Posterior cingulate gyrus (tissue), 11 donors: ENCODE data around the gene PSMA6.
"Not testable (repeated sequence)": the region's sequence is repeated elsewhere in the genome, so short reads cannot be mapped to it uniquely, and the experiment has no call there.

ENCODE experiments used
- DNase-seq, 10 donors: peaks; one replicate each; pipeline versions ENCODE4 v3.0.0 to v3.0.0-alpha.2; 2020 to 2021; ENCODE audit warnings: mixed read lengths in 3 of 10
- intact Hi-C: fragments of 100-400 bp; cut with DNase I; formaldehyde crosslinking; loops from one replicate; pipeline ENCODE4 v1.15.1; 2023

The PSMA6 gene

DNA sequence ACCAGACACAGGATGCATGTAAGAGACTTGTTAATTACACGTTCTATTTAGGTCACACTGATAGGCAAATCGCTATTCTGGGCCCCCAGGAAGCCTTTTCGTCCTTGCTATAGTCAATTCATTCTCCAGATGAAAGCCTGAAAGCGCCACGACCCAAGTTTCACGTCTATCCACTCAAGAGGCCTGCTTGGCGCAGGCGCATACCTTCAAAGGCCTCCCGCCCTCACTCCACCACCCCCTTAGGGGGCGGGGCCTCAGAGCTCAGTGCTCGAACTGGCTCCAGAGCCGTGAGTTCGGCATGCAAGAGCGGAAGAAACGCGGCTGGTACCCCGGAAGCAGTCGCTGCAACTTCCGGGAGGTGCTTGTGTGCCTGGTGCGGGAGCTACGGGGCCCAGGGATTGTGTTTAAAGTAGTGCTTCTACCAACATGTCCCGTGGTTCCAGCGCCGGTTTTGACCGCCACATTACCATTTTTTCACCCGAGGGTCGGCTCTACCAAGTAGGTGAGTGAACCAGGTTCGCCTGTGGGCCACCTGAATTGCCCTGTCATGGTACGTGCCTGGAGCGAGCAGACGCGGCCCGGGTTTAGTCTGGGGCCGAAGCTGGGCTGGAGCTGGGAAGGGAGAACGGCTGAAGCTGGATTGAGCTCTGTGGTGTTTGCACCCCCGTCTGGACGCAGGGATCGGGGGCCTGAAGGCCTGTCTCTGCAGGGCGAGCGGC lies at the start of gene PSMA6:
TSS of gene PSMA6 (plus strand) at position 332 of the 719 bp plus-strand sequence. CDS start at position 427, 95 bp downstream.
- intact Hi-C loops = loop anchor here (1.0 to 10.0 kb wide), 3 partner anchors 53 to 170 kb away; partner anchors contain the start of genes NFKBIA, PPP2R3C and PRORP
- DNase-seq = peak; percentile 99 to 100 (median 100)

DNA sequence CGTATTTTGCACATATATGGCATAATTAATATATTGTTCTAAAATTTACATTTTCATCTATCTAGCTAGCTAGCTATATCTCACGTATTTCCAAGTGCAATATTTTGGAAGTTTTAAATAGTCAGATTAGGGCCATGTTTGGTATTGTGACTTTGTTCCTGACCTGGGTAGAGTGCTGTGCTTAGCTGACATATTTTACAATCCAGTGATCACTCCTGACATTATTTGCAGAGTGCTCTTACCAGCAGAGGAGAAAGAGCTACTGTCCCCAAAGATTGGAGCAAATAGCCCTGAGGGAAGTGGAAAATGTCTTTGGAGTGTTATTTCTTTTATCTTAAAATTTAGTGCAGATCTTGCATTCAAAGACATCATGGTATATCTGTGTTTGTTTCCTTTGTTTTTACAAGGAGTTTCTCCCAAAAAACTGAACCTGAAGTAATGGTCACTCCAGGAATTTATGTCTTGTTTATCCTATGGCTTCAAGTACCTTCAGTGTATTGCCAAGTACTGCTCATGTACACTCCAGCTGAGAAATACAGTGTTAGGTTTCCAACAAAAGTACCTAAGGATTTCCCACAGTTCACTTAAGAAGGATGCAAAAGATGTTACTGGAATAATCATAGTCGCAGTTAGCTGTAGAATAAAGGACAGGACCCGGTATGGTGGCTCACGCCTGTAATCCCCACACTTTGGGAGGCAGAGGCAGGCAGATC lies 49.4 kb upstream of the PSMA6 start:
- intact Hi-C loops = no loop called here
- no peak for DNase-seq

DNA sequence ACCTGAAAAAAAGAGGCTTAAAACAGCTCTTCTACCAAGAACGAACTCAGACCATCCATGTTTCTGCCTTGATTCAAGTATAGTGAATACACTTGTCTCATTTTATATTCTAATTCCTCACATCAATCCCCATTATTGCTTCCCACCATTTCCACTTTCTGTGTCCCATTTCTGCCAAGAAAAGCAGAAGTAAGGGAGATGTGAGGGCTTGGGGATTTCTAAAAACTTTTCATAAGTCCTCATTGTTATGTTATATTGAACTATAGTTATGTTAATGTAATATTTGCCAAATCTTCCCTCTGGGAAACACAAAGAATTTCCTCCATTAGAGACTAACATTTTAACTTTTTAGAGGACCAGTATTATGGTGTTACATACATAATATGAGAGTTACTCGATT lies 48.2 kb upstream of the PSMA6 start:
- DNase-seq = no peak
- intact Hi-C loops = no loop called here

DNA sequence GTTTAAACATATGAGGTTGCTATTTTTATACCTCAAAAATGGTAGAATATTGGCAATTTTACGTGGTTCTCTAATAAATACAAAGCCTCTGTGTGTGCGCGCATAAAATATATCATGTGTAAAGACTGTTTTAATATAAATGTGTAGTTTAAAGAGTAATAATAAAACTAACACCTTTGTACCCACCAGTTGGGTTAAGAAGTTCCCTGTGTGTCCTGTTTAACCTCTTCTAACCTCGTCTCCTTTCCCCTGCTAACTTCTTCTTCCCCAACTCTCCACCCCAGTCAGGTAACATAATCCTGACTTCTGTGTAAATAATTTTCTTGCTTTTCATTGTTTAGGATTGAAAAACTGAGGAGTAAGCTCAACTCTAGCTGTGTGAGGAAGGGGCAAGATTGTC lies 47.6 kb upstream of the PSMA6 start:
- DNase-seq = no peak
- intact Hi-C loops = no loop called here

DNA sequence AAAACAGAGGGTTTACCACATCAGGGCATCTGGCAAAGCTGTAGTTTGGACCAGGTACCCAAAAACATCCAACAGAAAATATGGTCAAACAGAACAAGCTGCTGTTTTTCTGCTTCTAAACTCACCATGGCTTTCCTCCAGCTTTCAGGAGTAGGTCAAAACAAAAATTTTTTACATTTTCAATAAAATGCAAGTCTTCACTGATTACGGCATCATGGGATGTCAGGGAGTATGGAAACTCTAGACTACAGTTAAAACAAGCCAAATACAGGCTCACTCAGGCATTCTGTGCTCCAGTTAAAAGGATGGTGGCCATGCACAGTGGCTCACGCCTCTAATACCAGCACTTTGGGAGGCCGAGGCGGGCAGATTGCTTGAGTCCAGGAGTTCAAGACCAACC lies 47.1 kb upstream of the PSMA6 start:
- no peak for DNase-seq
- intact Hi-C loops = no loop called here

DNA sequence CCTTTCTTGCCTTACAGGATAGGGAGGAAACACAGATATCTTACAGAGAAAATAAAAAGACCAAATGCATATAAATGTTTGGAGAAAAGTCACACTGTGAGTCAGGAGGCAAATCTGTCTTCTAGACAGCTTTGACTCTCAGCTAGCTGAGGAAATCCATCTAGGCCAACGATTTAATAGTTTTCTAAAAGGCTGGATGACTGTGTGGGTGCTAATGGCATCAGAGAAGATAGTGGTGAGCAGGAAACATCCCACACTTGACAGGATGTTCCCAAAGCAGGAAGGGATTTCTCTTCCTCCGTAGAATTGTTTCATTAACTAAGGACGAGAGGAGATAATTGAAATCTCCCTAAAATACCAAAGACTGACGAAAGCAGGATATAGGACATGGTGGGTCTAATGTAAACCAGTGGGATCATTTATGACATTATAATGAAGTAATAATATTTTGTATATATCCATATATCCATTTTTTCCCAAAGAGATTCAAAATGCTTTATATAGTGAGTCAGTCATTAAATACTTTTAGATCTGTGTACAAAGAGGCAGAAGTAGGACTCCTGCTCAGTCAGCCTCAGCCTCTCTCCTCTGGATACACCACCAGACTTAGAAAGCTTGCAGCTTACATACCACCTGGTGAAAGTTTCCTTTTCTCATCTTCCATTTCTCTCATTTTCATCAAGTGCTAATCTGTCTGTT lies 44.3 kb upstream of the PSMA6 start:
- DNase-seq = no peak
- intact Hi-C loops = no loop called here

DNA sequence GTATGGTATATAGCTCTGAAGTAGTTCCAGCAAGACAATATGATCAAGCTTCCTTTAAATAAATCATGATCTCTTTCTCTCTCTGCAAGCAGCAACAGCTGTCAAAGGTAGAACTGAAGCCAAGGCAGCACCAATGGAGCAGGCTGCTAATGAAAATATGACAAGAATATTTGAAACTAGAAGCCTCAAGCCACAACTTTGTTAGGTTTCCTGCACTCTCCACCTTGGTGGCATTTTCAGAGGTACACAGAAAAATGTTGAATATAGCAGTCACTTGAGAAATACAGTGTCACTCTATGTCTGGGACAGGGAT lies 43.8 kb upstream of the PSMA6 start:
- no peak for DNase-seq
- intact Hi-C loops = no loop called here

DNA sequence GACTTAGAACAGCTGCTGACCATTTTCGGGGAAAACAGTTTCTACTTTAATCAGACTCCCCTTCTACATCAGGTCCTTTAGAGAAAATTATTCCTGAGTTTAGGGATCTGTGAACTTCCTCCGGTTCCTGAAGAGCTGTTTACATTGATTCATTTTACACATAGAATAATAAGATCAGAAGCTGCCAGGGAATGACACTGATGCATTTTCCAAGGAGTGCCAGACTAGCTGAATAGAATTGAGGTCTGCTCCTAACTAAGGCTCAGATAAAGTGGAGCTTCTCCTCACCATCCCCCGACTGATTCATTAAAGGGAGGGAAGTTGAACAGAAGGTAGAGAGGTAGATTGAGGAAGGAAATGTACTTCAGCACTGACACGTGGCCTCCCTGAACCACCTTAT lies 41.9 kb upstream of the PSMA6 start:
- no peak for DNase-seq
- intact Hi-C loops = no loop called here

DNA sequence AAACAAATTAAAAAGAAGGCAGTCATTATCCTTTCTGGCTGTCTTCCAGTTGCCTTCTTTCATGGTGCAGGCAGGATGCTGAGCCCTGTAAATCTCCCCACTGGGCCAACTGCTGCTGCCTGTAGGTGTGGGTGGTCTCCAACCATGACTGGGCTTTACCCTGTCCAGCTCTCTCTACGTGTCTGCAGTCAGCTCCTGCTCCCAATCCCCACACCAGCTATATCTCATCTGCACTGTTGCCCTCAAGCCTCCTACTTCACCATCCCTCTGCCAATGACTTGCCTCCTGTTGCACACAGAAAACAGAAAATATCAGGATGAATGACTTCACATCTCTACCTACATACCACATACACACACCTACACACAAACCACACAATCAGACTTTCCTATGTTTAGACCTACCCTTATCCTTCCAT lies 39.7 kb upstream of the PSMA6 start:
- intact Hi-C loops = no loop called here
- DNase-seq = no peak

DNA sequence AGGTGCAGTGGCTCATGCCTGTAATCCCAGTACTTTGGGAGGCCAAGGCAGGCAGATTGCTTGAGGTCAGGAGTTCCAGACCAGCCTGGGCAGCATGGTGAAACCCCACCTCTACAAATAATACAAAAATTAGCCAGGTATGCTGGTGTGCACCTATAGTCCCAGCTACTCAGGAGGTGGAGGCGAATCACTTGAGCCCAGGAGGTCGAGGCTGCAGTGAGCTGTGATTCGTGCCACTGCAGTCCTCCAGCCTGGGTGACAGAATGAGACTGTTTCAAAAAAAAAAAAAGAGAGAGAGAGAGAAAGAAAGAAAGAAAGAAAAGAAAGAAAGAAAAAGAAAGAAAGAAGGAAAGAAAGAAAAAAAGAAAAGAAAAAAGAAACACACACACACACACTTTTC lies 39.1 kb upstream of the PSMA6 start:
- intact Hi-C loops, DNase-seq: not testable (repeated sequence)

DNA sequence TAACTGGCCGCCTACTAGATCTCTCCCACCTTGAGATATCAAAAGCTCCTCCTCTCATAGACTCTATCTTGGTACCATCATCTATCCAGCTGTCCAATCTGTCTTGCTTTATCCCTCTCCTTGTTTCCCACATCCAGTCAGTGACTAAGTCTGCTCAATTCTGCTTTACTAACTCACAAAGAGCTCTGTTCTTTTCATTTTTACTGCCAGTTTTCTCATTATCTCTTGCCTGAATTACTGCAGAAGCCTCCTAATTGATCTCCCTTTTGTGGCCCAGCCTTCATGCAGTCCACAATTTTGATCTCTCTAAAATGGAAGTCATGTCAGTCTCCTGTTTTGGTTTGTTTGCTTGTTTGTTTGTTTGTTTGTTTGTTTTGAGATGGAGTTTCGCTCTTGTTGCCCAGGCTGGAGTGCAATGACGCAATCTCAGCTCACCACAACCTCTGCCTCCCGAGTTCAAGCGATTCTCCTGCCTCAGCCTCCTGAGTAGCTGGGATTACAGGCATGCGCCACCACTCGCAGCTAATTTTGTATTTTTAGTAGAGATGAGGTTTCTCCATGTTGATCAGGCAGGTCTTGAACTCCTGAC lies 38.1 kb upstream of the PSMA6 start:
- DNase-seq, intact Hi-C loops: not testable (repeated sequence)

DNA sequence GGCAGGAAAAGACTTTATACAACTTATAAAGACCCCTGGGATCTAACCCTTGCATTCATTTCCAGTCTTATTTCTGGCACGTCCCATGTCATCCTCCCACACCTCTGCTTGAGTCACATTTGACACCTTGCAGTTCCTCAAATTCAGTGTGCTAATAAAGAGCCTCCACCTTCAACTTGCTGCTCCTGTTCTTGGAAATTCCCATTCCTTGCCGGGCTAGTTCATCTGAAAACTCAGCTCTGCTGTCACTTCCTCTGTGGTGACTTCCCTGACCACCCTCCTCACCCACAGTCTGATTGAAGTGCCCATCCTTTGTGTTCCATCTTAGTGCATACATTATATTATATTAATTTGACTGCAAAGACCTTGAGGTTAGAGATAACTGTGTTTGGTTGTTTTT lies 37.4 kb upstream of the PSMA6 start:
- DNase-seq = no peak
- intact Hi-C loops = no loop called here

DNA sequence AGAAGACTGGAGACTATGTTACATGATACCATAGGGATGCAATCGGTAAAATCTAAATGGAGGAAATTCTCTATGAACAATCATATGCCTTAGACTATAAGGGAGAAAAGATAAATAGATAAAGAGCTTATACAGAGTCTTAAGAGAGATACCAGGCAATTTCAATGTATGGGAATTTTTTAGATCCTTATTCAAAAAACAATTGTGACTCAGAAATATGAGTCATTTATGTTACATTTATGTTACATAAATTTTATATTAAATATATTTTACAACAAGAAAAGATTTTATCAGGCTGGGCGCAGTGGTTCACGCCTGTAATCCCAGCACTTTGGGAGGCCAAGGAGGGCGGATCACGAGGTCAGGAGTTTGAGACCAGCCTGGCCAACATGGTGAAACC lies 36.5 kb upstream of the PSMA6 start:
- intact Hi-C loops = no loop called here
- DNase-seq = no peak

DNA sequence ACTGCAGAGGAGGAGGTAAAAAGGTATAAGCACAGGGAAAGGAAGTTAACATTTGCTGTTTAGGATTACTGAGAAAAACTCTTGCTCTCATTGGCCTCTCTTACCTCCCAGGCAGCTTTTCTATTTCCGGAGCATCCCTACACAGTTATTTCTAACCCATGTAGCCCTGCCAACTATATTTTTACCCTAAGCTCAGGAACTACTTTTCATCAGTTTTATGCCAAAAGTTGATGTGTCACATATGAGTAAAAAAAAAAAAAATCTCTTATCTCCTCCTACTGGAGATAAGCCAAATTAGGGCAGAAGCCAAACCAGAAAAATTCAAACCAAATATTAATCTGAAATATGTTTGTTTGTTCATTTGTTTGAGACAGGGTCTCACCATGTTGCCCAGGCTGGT lies 34.4 kb upstream of the PSMA6 start:
- intact Hi-C loops = no loop called here
- no peak for DNase-seq

DNA sequence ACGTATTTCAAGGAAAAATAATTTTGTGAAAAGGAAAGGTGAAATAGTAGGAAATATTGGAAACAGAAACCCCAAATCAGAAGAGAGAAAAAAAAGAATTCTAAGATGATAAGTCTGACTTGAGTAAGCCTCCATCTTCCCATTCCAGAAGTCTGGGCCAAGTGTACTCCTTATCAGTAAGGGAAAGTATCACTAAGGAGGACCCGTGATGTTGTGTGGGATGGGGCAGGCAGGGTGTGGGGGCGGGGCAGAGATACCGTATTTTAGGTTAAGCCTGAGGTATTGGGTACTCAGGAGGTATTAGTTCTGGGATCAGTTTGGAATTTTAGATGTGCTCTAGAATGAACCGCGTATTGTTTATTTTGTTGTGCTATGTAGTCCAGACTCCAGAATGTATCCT lies 33.8 kb upstream of the PSMA6 start:
- no peak for DNase-seq

DNA sequence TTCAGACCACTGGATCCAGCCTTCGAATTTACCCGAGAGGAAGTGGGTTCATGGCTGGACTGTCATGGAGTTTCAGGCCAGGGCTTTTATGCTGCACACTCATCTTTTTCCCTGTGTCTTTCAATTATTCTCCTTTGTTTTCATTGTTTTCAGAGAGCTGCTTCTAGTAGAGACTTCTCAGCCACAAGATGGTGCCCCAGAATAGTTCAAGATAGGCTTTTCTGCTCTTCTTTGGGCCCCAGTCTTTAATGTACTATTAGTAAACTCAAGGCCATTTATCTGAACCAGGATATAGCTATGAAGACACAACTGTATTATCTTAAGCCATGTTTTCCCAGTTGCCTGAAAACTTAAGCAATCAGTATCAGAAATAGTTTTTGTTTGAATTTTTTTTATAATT lies 30.4 kb upstream of the PSMA6 start:
- DNase-seq = no peak
- intact Hi-C loops = no loop called here

More for the DNA sequence above, 33.8 kb upstream of the PSMA6 start:
- intact Hi-C loops = no loop called here

DNA sequence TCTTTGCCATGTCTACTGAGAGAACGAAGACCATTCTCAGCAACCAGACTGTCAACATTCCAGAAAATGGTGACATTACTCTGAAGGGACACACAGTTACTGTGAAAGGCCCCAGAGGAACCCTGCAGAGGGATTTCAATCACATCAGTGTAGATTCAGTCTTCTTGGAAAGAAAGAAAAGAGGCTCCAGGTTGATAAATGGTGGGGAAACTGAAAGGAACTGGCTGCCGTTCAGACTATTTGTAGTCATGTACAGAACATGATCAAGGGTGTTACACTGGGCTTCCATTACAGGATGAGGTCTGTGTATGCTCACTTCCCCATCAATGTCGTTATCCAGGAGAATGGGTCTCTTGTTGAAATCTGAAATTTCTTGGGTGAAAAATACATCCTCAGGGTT lies 29.7 kb upstream of the PSMA6 start:
- intact Hi-C loops = no loop called here
- DNase-seq = no peak

DNA sequence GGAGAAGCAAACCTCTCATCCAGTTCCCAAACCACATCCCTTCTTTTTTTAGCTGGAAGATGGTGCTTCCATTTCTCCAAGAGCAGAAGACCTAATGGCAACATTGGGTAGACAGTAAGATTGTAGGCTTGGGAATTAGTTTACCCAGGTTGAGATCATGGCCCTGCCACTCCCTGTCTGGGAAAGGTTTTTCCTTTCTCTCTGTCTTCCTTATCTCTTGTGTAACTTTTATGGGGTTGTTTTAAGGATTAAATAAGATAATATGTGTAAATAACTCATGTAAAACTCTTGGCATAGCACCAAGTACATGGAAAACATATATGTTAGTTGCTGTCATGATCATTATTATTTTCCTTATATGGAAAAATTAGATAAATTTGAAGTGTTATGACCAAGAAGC lies 23.2 kb upstream of the PSMA6 start:
- no peak for DNase-seq
- intact Hi-C loops = no loop called here

DNA sequence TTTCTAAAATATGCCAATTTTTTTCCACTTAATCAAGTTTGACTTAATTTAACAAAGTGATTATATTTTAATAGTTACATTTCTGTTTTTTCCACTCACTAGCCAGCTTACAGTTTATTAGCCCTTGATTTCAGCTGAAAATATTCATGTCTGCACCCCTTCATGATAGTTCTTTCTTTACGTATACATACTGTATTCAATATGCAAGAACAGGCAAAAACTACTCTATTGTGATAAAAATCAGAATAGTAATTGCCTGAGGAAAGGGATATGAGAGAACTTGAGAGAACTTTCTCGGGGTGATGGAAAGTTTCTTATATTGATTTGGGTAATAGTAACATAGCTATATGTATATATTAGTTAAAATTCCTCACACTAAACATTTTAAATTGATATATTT lies 17.4 kb upstream of the PSMA6 start:
- intact Hi-C loops = no loop called here
- no peak for DNase-seq

DNA sequence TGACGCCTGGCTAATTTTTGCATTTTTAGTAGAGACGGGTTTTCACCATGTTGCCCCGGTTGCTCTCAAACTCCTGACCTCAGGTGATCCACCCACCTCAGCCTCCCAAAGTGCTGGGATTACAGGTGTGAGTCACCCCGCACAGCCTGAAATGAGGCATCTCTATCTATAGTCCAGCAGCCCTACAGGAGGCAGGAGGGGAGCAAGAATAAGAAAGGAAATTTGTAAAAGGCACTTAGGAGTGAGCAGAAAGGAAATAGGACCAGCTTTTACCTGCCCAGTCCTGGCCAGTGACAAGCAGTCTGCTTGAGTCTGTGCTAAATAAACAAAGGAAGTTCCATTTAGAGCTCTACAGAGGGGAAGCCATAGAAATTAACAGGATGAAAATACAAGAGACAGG lies 15.0 kb upstream of the PSMA6 start:
- intact Hi-C loops = no loop called here
- DNase-seq = no peak

DNA sequence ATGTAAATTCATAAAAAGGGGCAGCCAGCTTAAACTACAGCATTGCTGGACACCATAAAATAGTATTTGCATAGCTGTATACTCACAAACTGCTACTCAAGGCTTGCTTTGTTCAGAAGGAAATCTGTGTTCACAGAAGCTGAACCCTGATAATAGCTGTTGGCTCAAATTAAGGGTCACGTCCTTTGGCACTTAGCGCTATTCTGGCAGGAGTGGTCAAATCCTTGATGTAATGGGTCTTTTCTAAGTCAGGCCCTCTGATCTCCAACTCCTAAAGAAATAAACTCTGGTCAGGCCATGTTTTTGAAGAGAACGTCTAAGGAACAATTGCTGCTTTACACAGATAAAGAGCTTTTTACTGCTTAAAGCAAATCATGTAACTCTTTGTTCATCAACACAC lies 12.8 kb upstream of the PSMA6 start:
- intact Hi-C loops = no loop called here
- DNase-seq = no peak
